Measurements from ENCODE around the gene NKPD1. TPM values are rescaled to one million over a fixed set of nuclear protein-coding genes. Genes with fewer than 3 reads are reported as not detected.

NKPD1 gene
- total and polyA plus RNA-seq, 10 of the 15 experiments (the other 5 are each of a cell fraction or from before 2014, with no cell fraction given): 0.05 to 0.18 (median 0.06) TPM; not detected in 7

- TF ChIP-seq RELB (IDR thresholded peaks at IDR 0.05; ENCODE audit: low read depth) (no peak), BMI1 (IDR thresholded peaks at IDR 0.05; ENCODE audit: borderline replicate concordance) (no peak), CBX3 (IDR thresholded peaks at IDR 0.05; ENCODE audit: borderline replicate concordance, low read depth) (no peak), PAX5 (IDR thresholded peaks at IDR 0.05; ENCODE audit: borderline replicate concordance, low read depth, low read length) (no peak), USF1 (IDR thresholded peaks at IDR 0.05; ENCODE audit: borderline replicate concordance, extremely low read length, insufficient read depth, low read depth, low read length) (no peak), BHLHE40 (IDR thresholded peaks at IDR 0.05; ENCODE audit: borderline replicate concordance in 1 of 2, low read depth in 2 of 2, low read length in 1 of 2) (no peak), HDAC6 (IDR thresholded peaks at IDR 0.05; ENCODE audit: unreplicated experiment) (no peak), ELK1 (IDR thresholded peaks at IDR 0.05; ENCODE audit: low read depth, low read length) (no peak), MAX (IDR thresholded peaks at IDR 0.05; ENCODE audit: low read depth, low read length) (no peak), FOXK2 (IDR thresholded peaks at IDR 0.05) (no peak), SMAD1 (IDR thresholded peaks at IDR 0.05; ENCODE audit: low read depth, partially characterized antibody) (no peak)
Observed at GRCh38 chr19:45150180-45150579, 10.6 kb downstream of the NKPD1 start (continued).
